Activated T-helper 17 cell treated with anti-CD3 and anti-CD28 coated beads, Interleukin-2, amount 50 U/mL, for 72 hours (primary cell): ENCODE results near the gene MRC1. TPM values are rescaled to one million over a fixed set of nuclear protein-coding genes. Genes with fewer than 3 reads are reported as not detected.
"Not testable (repeated sequence)": the region's sequence is repeated elsewhere in the genome, so short reads cannot be mapped to it uniquely, and the experiment has no call there.

Source experiments
- ATAC-seq: fragments of 150-1000 bp; cut with Tn5 transposase; replicated peaks from 2 replicates; pipeline ENCODE4 v1.10.0; 2021; ENCODE audit warnings: mild to moderate bottlenecking, moderate library complexity
- H3K27ac Mint-ChIP-seq: one replicate; pipeline ENCODE4 v1.8.0; 2022; ENCODE audit warnings: mixed read lengths
- H3K27me3 Mint-ChIP-seq: one replicate; pipeline ENCODE4 v1.8.0; 2022; ENCODE audit warnings: mixed read lengths
- H3K36me3 Mint-ChIP-seq: one replicate; pipeline ENCODE4 v1.8.0; 2022; ENCODE audit warnings: low read depth, mild to moderate bottlenecking, mixed read lengths
- H3K4me1 Mint-ChIP-seq: one replicate; pipeline ENCODE4 v1.8.0; 2022; ENCODE audit warnings: mixed read lengths
- H3K4me3 Mint-ChIP-seq: one replicate; pipeline ENCODE4 v1.8.0; 2022; ENCODE audit warnings: mild to moderate bottlenecking, mixed read lengths
- H3K9me3 Mint-ChIP-seq: one replicate; pipeline ENCODE4 v1.8.0; 2022; ENCODE audit warnings: mixed read lengths
- total RNA-seq, 2 donors: library from RNA; stranded (reverse); gene quantifications; one replicate each; pipeline ENCODE4 v1.2.3, GENCODE V29; 2022

The MRC1 gene
- total RNA-seq, 2 donors from 2014 or later: 0.08 TPM; not detected in 1

DNA sequence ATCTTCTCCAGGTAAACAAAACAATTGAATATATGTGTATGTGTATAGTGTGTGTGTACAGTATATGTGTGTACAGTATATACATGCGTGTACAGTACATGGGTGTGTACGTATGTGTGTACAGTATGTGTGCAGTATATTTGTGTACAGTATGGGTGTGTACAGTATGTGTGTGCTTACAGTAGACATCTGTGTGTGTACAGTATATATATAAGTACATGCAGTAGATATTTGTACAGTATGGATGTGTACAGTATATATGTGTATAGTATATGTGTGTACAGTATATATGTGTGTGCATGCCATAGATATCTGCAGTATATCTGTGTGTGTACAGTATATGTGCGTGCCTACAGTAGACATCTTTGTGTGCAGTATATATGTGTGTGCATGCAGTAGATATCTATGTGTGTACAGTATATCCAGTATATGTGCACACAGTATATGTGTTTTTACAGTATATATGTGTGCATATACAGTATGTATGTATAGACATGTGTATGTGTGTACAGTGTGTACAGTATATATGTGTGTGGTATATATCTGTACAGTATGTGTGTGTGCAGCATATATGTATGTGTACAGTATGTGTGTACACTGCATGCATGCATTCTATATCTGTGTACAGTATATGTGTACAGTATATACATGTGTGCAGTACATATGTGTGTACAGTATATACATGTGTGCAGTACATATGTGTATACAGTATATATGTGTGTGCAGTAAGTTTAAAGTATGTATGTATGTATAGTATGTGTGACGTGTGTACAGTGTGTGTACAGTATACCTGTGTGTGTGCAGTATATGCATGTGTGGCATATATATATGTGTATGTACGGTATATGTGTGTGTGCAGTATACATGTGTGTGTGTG is 105.3 kb downstream of the MRC1 start:
- Mint-ChIP-seq H3K27me3 (no peaks in the 10 kb centered on the region), H3K4me3 (no peak overlapping the region)

DNA sequence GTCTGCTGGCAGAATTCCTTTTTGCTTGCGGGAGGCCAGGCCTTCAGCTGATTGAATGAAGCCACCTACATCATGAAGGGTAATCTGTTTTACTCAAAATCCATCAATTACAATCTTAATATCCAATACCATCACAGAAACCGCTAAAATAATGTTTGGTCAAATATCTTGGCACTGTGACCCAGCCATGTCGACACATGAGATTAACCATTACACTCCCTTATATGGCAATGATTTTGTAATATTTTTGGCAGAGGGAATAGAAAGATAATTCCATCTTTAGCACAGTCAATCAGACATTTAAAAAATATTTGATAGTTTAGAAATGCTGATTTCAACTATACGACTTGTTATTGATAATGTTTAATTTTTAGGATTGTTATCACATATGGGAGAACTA is 106.0 kb downstream of the MRC1 start:
- Mint-ChIP-seq H3K4me3 (no peak overlapping the region), H3K27ac (no peak overlapping the region), H3K27me3 (no peaks in the 10 kb centered on the region), H3K9me3 (peaks cover 10% of the 10 kb centered on the region), H3K4me1 (no peaks in the 10 kb centered on the region), H3K36me3 (no peaks in the 10 kb centered on the region)
- ATAC-seq: no peak

More for the DNA sequence above, 105.3 kb downstream of the MRC1 start:
- H3K4me1 Mint-ChIP-seq: no peaks in the 10 kb centered on the region
- ATAC-seq: no peak
- H3K27ac Mint-ChIP-seq: no peak overlapping the region
- no peaks in the 10 kb centered on the region for H3K36me3 Mint-ChIP-seq
- peaks cover 5% of the 10 kb centered on the region for H3K9me3 Mint-ChIP-seq

DNA sequence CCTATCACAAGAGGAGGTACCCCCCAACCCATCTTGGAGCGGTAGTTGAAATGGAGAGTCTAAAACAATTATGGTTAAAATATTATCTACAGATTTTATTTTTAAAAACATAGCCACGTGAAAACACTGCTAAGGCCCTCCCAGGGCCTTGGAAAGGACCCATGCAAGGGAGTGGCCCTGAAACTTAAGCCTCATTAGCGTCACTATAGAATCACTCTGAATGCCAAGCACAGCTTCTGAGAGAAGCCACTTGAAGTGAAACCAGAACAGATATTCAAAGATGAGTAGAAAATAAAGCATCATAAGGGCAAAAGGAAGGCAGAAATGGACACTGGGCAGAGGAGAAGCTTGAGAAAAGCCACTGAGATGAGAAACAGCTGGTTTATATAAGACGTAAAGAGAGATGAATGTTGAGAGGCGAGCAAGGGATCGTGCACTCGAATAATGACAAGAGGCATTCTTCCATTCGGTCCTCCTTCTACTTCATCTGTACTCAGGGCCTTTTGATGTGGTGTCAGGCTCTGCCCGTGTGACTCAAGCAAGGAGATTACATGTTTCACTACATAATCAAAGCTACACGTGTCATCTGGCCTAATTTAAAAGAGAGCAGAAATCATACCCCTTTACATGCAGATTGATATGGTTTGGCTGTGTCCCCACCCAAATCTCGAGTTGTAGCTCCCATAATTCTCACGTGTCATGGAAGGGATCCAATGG is 109.2 kb downstream of the MRC1 start:
- Mint-ChIP-seq H3K4me3 (no peak overlapping the region), H3K27ac (no peak overlapping the region), H3K27me3 (no peaks in the 10 kb centered on the region), H3K9me3 (peaks cover 10% of the 10 kb centered on the region), H3K36me3 (no peaks in the 10 kb centered on the region), H3K4me1 (no peaks in the 10 kb centered on the region)
- ATAC-seq: no peak

DNA sequence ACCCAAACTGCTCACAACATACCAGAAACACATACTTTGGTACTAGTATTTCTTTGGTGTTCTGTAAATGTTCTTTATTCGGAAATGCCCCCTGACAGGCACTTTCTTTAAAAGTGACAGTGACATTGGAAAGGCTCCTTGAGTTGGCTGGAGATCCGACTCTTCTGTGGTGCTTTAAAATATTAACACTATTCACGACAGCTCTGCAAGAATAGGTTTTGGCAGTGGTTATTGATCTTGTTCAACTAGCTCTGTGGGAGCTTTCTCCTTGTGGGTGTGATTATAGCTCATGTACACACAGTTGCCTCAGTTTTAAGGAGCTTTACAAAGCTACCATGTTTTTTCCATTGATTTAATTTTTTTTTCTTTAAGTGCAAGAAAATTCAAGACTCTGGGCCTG is 112.2 kb downstream of the MRC1 start:
- Mint-ChIP-seq H3K27me3 (no peaks in the 10 kb centered on the region), H3K9me3 (peaks cover 10% of the 10 kb centered on the region), H3K36me3 (no peaks in the 10 kb centered on the region), H3K4me1 (no peaks in the 10 kb centered on the region), H3K27ac (no peak overlapping the region), H3K4me3 (no peak overlapping the region)
- no peak for ATAC-seq

DNA sequence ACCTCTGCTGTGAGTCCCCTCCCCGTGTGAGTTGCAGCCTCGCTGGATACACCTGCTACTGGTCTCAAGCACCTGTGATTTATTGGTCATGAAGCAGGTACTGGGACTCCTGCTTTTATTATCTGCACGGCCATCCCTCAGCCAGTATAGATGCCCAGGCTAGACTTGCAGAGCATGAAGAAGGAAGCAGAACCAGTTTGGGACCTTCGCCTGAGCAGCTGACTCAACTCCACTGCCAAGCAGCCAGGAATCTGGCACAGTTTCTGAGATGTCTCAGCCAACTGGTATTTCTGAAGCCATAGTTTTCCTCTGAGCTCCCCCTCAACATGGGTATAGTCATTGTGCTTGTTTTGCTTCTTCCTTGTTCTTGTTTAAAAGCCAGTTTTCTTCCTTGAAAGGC is 114.6 kb downstream of the MRC1 start:
- no peak overlapping the region for H3K4me3 Mint-ChIP-seq
- H3K27ac Mint-ChIP-seq: no peak overlapping the region
- no peaks in the 10 kb centered on the region for H3K27me3 Mint-ChIP-seq
- H3K9me3 Mint-ChIP-seq: peaks cover 5% of the 10 kb centered on the region
- ATAC-seq: no peak
- H3K36me3 Mint-ChIP-seq: no peaks in the 10 kb centered on the region
- H3K4me1 Mint-ChIP-seq: no peaks in the 10 kb centered on the region

DNA sequence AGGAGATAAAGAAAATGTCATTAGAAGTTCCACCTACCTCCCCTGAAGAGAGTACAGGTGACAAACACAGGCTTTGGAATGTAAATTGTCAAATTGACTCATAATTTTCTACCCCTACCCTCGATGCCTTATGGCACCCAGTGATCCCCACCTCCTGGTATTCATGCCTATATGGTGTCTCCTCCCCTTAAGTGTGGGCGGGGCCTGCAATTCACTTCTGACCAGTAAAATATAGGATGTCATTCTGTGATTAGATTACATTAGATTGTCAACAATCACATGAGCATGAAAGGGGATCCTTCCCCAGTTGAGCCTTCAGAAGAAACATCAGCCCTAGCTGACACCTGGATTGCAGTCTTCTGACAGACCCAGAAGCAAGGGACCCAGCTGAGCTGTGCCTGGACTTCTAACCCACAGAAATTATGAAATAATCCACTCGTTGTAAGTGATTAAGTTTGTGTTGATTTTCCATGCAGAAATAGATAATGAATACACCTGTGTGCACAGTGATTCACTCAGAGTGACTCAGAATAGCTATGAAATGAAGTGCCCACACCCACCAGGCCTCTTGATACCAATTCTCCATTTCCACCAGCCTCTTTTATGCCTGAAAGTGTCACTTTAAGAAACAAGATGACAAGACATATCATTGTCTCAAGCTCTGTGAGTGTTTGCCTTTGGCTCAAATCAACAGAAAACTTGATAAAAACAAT is 134.0 kb downstream of the MRC1 start:
- no peak overlapping the region for H3K27ac Mint-ChIP-seq
- H3K9me3 Mint-ChIP-seq: no peaks in the 10 kb centered on the region
- no peak overlapping the region for H3K4me3 Mint-ChIP-seq
- no peak for ATAC-seq
- peaks cover 10% of the 10 kb centered on the region for H3K27me3 Mint-ChIP-seq
- H3K4me1 Mint-ChIP-seq: no peaks in the 10 kb centered on the region
- no peaks in the 10 kb centered on the region for H3K36me3 Mint-ChIP-seq

DNA sequence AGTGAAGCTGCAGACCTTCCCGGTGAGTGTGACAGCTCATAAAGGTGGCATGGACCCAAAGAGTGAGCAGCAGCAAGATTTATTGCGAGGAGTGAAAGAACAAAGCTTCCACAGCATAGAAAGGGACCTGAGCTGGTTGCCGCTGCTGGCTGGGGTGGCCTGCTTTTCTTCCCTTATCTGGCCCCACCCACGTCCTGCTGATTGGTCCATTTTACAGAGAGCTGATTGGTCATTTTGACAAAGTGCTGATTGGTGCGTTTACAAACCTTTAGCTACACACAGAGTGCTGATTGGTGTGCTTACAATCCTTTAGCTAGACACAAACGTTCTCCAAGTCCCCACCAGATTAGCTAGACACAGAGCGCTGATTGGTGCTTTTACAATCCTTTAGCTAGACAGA is 141.1 kb downstream of the MRC1 start:
- not testable (repeated sequence) for H3K4me3 Mint-ChIP-seq, ATAC-seq, H3K4me1 Mint-ChIP-seq, H3K36me3 Mint-ChIP-seq, H3K27ac Mint-ChIP-seq, H3K9me3 Mint-ChIP-seq, H3K27me3 Mint-ChIP-seq

DNA sequence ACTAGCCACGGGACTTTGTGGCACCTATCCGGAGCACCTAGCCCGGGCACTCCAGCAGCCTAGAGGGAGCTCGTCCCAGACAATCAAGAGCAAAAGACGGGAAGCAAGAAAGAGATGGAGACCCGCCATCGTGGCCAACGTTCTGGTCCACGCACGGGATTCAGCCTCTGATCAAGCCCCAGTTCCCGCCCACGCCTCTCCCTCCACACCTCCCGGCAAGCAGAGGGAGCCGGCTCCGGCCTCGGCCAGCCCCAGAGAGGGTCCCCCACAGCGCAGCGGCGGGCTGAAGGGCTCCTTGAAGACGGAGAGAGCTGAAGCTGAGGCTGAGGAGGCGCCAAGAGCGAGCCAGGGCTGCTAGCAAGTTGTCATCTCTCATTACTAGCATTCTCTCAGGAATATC is 141.6 kb downstream of the MRC1 start:
- H3K4me1 Mint-ChIP-seq: no peaks in the 10 kb centered on the region
- no peak overlapping the region for H3K4me3 Mint-ChIP-seq
- H3K9me3 Mint-ChIP-seq: no peaks in the 10 kb centered on the region
- peaks cover 7% of the 10 kb centered on the region for H3K27me3 Mint-ChIP-seq
- H3K36me3 Mint-ChIP-seq: no peaks in the 10 kb centered on the region
- no peak for ATAC-seq
- no peak overlapping the region for H3K27ac Mint-ChIP-seq

DNA sequence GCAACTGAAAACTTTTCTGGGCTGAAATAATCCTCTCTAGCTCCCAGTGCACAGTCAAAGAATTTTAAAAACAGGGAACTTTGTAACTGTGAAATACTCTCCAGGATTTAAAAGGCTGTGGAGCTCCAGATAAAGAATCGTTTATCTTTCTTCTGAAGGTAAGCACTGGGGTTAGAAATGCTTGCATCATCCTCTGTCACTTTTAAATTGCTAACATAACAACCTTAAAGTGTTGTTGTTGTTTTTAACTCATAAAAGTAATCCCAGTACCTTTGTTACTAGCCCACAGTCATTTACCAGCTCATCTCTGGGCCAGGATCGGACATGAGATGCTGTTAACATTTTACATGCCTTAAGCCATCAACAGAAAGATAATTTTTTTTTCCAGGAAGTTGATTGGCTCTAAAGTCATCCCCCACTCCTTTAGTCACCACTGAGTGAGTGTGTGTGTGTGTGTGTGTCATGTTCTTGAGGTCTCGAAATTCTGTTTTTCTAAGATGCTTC is 142.8 kb downstream of the MRC1 start, which contains the start of gene SLC39A12:
TSS of gene SLC39A12 (plus strand) at position 51 of the 504 bp plus-strand sequence. CDS start 1,359 bp downstream, outside the sequence.
- H3K4me1 Mint-ChIP-seq: no peaks in the 10 kb centered on the region
- H3K27me3 Mint-ChIP-seq: peaks cover 4% of the 10 kb centered on the region
- no peak for ATAC-seq
- no peaks in the 10 kb centered on the region for H3K9me3 Mint-ChIP-seq
- H3K27ac Mint-ChIP-seq: no peak within 1 kb of the TSS
- H3K36me3 Mint-ChIP-seq: no peaks in the 10 kb centered on the region
- no peak within 1 kb of the TSS for H3K4me3 Mint-ChIP-seq

DNA sequence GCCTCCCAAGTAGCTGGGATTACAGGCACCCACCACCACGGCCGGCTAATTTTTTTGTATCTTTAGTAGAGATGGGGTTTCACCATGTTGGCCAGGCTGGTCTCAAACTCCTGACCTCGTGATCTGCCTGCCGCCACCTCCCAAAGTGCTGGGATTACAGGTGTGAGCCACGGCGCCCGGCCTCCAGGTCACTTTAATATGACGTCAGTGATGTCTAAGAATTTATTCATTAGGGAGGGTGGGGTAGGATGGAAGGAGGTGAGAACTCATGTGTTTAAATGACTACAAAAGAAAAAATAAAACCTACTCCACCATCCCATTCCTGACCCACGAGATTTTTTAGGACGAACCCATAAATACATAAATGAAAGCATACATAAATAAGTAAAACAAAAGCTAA is 145.2 kb downstream of the MRC1 start:
- ATAC-seq, H3K27ac Mint-ChIP-seq, H3K4me1 Mint-ChIP-seq, H3K9me3 Mint-ChIP-seq, H3K27me3 Mint-ChIP-seq, H3K4me3 Mint-ChIP-seq, H3K36me3 Mint-ChIP-seq: not testable (repeated sequence)

DNA sequence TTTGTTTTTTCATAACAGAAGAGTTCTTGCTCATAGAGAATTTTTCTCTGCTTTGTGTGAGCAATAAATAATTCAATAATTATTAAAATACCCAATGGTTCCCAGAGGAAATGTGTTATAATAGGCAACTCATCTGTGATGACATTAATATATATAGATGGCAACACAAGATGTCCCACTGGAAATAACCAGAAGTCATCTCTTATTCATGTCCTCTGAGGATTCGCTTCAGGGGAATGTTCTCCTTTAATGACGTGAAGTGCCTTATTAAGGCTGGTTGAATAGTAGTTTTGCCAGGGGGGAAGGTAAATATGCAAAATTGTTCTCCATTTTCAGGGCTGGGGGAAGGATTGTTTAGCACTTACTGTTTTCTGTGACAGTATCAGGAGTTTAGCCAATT is 145.7 kb downstream of the MRC1 start:
- Mint-ChIP-seq H3K9me3 (no peaks in the 10 kb centered on the region), H3K27ac (no peak overlapping the region), H3K4me1 (no peaks in the 10 kb centered on the region), H3K36me3 (no peaks in the 10 kb centered on the region), H3K4me3 (no peak overlapping the region), H3K27me3 (peaks cover 7% of the 10 kb centered on the region)
- ATAC-seq: no peak

DNA sequence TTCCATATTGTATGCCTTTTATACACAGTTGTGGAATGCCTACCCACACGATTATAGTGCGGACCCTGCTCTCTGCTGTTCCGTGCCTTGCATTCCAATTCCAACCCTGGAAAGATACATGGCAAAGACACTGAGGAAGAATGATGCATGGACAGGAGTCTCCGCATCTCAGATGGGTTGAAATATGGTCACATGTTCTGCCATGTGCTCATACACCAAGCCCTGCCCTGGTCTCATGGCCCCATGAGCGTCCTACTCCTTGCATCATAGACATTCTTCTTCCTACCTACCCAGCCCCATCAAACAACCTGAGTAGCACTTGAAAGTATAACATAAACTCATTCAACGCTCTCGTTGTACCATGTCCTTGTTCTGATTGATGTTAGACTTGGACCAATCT is 148.9 kb downstream of the MRC1 start:
- H3K4me3 Mint-ChIP-seq: no peak overlapping the region
- peaks cover 7% of the 10 kb centered on the region for H3K9me3 Mint-ChIP-seq
- no peaks in the 10 kb centered on the region for H3K4me1 Mint-ChIP-seq
- no peak for ATAC-seq
- no peak overlapping the region for H3K27ac Mint-ChIP-seq
- no peaks in the 10 kb centered on the region for H3K36me3 Mint-ChIP-seq
- peaks cover 15% of the 10 kb centered on the region for H3K27me3 Mint-ChIP-seq

DNA sequence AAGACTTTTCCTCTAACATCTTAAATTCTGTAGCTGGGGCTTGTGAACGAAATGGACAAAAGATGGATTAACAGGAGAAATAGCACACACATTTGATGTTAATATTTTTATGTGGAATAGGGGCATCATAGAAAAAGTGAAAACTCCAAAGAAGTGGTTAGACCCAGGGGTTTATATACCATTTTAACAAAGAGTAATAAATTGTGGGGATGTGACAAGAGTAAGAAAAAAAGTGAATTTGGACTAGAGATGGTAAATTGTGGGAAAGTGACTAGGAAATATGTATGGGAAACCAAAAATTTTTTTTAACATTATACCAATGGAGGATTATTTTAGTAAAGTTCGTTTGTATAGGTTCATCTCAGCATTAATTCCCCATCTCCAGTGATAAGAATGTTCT is 150.7 kb downstream of the MRC1 start:
- peaks cover 15% of the 10 kb centered on the region for H3K27me3 Mint-ChIP-seq
- no peak overlapping the region for H3K27ac Mint-ChIP-seq
- peaks cover 7% of the 10 kb centered on the region for H3K9me3 Mint-ChIP-seq
- H3K4me1 Mint-ChIP-seq: no peaks in the 10 kb centered on the region
- no peak overlapping the region for H3K4me3 Mint-ChIP-seq
- H3K36me3 Mint-ChIP-seq: no peaks in the 10 kb centered on the region
- no peak for ATAC-seq
